Activated B cell treated with CpG ODN at 0.5 μM for 24 hours (primary cell): ENCODE data around the gene XAF1. TPM values are rescaled to one million over a fixed set of nuclear protein-coding genes. Genes with fewer than 3 reads are reported as not detected.
"Not testable (repeated sequence)": the region's sequence is repeated elsewhere in the genome, so short reads cannot be mapped to it uniquely, and the experiment has no call there.

Experiments
- ATAC-seq: fragments of 200-7000 bp; cut with Tn5 transposase; one replicate; pipeline ENCODE4 v1.10.0; 2021; ENCODE audit warnings: low read depth, mild to moderate bottlenecking, moderate library complexity
- CTCF ChIA-PET: fragments of 350-600 bp; sonication (Branson Sonifier 250); formaldehyde crosslinking; loops from one replicate; lab custom pipeline; 2021; ENCODE audit warnings: antibody characterized with exemption; lab: Charles Lee
- POLR2A ChIA-PET: fragments of 350-600 bp; sonication (Branson Sonifier 250); formaldehyde crosslinking; loops from one replicate; lab custom pipeline; 2021; ENCODE audit warnings: antibody characterized with exemption; lab: Charles Lee
- DNase-seq: peaks from one replicate; pipeline ENCODE4 v3.0.0; 2022
- H3K27ac Mint-ChIP-seq: one replicate; pipeline ENCODE4 v1.8.0; 2020; ENCODE audit warnings: mixed read lengths
- H3K27me3 Mint-ChIP-seq: one replicate; pipeline ENCODE4 v1.8.0; 2021; ENCODE audit warnings: mixed read lengths
- H3K36me3 Mint-ChIP-seq: one replicate; pipeline ENCODE4 v1.8.0; 2021; ENCODE audit warnings: low read depth, mixed read lengths
- H3K4me1 Mint-ChIP-seq: one replicate; pipeline ENCODE4 v1.8.0; 2021; ENCODE audit warnings: mixed read lengths
- H3K4me3 Mint-ChIP-seq: one replicate; pipeline ENCODE4 v1.8.0; 2020; ENCODE audit warnings: mild to moderate bottlenecking, mixed read lengths
- H3K9me3 Mint-ChIP-seq: one replicate; pipeline ENCODE4 v1.8.0; 2020; ENCODE audit warnings: mixed read lengths
- intact Hi-C: fragments of 100-400 bp; cut with micrococcal nuclease; formaldehyde crosslinking; loops from one replicate; pipeline ENCODE4 v1.15.1; 2024
- total RNA-seq: library from RNA; stranded (reverse); gene quantifications from 2 replicates; pipeline ENCODE4 v1.2.3, GENCODE V29; 2022
- TF ChIP-seq, protein P1 (sequence below): fragments of 200-600 bp; IDR thresholded peaks from one replicate; pipeline ENCODE4 v1.8.0; 2022; ENCODE audit warnings: antibody characterized with exemption, mild to moderate bottlenecking

The XAF1 gene
- total RNA-seq, 1 donor from 2014 or later = 62.5 TPM

DNA sequence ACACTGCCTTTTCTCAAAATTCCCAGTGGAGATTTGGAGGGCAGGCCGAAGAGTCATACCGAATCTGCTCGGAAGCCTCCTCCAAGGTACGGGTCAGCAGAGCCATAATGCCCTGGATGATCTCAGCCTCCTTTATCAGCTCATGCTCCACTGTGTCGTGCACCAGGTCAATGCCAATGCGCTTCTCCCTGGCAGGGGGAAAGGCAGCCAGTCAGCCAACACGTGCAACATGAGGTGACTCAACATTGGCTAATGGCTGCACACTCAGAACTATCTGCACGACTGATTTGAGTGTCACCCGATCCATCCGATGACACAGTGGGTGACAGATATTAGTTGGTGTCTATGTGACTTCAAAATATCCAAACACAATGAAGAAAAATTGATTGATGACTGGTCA, 59.9 kb downstream of the XAF1 start:
- Mint-ChIP-seq H3K27me3 (peaks cover 21% of the 10 kb centered on the region), H3K9me3 (no peaks in the 10 kb centered on the region), H3K4me3 (no peak overlapping the region), H3K4me1 (no peaks in the 10 kb centered on the region), H3K36me3 (no peaks in the 10 kb centered on the region), H3K27ac (no peak overlapping the region)
- intact Hi-C loops = no loop called here
- ATAC-seq (no peak), DNase-seq (no peak)
- TF ChIP-seq, protein P1, sequence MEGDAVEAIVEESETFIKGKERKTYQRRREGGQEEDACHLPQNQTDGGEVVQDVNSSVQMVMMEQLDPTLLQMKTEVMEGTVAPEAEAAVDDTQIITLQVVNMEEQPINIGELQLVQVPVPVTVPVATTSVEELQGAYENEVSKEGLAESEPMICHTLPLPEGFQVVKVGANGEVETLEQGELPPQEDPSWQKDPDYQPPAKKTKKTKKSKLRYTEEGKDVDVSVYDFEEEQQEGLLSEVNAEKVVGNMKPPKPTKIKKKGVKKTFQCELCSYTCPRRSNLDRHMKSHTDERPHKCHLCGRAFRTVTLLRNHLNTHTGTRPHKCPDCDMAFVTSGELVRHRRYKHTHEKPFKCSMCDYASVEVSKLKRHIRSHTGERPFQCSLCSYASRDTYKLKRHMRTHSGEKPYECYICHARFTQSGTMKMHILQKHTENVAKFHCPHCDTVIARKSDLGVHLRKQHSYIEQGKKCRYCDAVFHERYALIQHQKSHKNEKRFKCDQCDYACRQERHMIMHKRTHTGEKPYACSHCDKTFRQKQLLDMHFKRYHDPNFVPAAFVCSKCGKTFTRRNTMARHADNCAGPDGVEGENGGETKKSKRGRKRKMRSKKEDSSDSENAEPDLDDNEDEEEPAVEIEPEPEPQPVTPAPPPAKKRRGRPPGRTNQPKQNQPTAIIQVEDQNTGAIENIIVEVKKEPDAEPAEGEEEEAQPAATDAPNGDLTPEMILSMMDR = no peak
- ChIA-PET POLR2A (no interaction called here), CTCF (no interaction called here)

GRCh38 chr17:6816368-6816767, 60.5 kb downstream of the XAF1 start:
- ATAC-seq, intact Hi-C loops, H3K36me3 Mint-ChIP-seq, H3K9me3 Mint-ChIP-seq, H3K4me3 Mint-ChIP-seq, CTCF ChIA-PET, POLR2A ChIA-PET, H3K27ac Mint-ChIP-seq, H3K4me1 Mint-ChIP-seq, DNase-seq: not testable (repeated sequence)
- H3K27me3 Mint-ChIP-seq = peaks cover 19% of the 10 kb centered on the region

GRCh38 chr17:6818938-6819337, 63.1 kb downstream of the XAF1 start:
- intact Hi-C loops = no loop called here
- Mint-ChIP-seq H3K4me1 (no peaks in the 10 kb centered on the region), H3K9me3 (no peaks in the 10 kb centered on the region), H3K27ac (no peak overlapping the region), H3K27me3 (peaks cover 8% of the 10 kb centered on the region), H3K36me3 (no peaks in the 10 kb centered on the region), H3K4me3 (no peak overlapping the region)
- ATAC-seq (no peak), DNase-seq (no peak)
- CTCF ChIA-PET = no interaction called here
- TF ChIP-seq, protein P1 = no peak
- POLR2A ChIA-PET = no interaction called here

- TF ChIP-seq, protein P1 = no peak
- ATAC-seq (no peak), DNase-seq (no peak)
- Mint-ChIP-seq H3K9me3 (no peaks in the 10 kb centered on the region), H3K36me3 (no peaks in the 10 kb centered on the region), H3K4me1 (no peaks in the 10 kb centered on the region), H3K4me3 (no peak overlapping the region), H3K27ac (no peak overlapping the region), H3K27me3 (peaks cover 16% of the 10 kb centered on the region)
- ChIA-PET CTCF (interaction anchor here (0.7 kb wide), 1 partner anchor 21 kb away, joined by 3 read pairs; no protein-coding TSS in a partner anchor), POLR2A (no interaction called here)
- intact Hi-C loops = no loop called here
These were observed 67.2 kb downstream of the XAF1 start for GRCh38 chr17:6823011-6823442.

Other genes starting within 250 kb of the XAF1 start
- 0.69 and 1.1 TPM in 2 replicates for gene PITPNM3, start 199.5 kb upstream of the XAF1 start, total RNA-seq
- 21.0 and 24.7 TPM in 2 replicates for gene KIAA0753, start 115.3 kb upstream of the XAF1 start, total RNA-seq
- gene TXNDC17, start 115.0 kb upstream of the XAF1 start, total RNA-seq = 42.7 and 54.5 TPM in 2 replicates
- gene MED31, start 104.4 kb upstream of the XAF1 start, total RNA-seq = 16.5 and 23.4 TPM in 2 replicates
- gene C17orf100, start 104.3 kb upstream of the XAF1 start, total RNA-seq = 2.9 and 3.5 TPM in 2 replicates
- gene SLC13A5, start 42.7 kb upstream of the XAF1 start, total RNA-seq = not detected in 2 replicates
- 0.12 and 0.22 TPM in 2 replicates for gene FBXO39, start 20.2 kb downstream of the XAF1 start, total RNA-seq
- gene TEKT1, start 75.7 kb downstream of the XAF1 start, total RNA-seq = not detected in 2 replicates
- not detected in 2 replicates for gene ALOX12, start 240.0 kb downstream of the XAF1 start, total RNA-seq